GM19452 (cell line): ENCODE measurements around the gene CKB.

Experiments
- ATAC-seq: cut with Tn5 transposase; IDR thresholded peaks from one replicate; pipeline ENCODE4 v1.9.1; 2021; ENCODE audit not compliant: unreplicated experiment

Gene CKB

GRCh38 chr14:103522649-103523574, at the start of gene CKB:
CKB (minus strand) TSS chr14:103522830; CDS start chr14:103522493, 337 bp downstream.
- no peak for ATAC-seq

GRCh38 chr14:103569408-103569807, 46.8 kb upstream of the CKB start:
- ATAC-seq: no peak

GRCh38 chr14:103568952-103569351, 46.3 kb upstream of the CKB start:
- no peak for ATAC-seq

- no peak for ATAC-seq
Observed at GRCh38 chr14:103563844-103564505, 41.3 kb upstream of the CKB start.

- no peak for ATAC-seq
Observed at GRCh38 chr14:103563226-103563620, 40.6 kb upstream of the CKB start.

- ATAC-seq: peak; percentile 77
Observed at GRCh38 chr14:103562429-103563225, 40.0 kb upstream of the CKB start, which contains the start of the genes BAG5 and COA8. BAG5 (minus strand) TSS chr14:103562657; CDS start chr14:103561164, 1,493 bp downstream. COA8 (plus strand) TSS chr14:103562960; CDS start chr14:103563002, 42 bp downstream.

- peak; percentile 37 for ATAC-seq
Observed at GRCh38 chr14:103562179-103562428, 39.5 kb upstream of the CKB start.

- ATAC-seq: peak; percentile 33
Observed at GRCh38 chr14:103561381-103562178, 39.0 kb upstream of the CKB start.

GRCh38 chr14:103560691-103561090, 38.1 kb upstream of the CKB start:
- no peak for ATAC-seq

- no peak for ATAC-seq
Observed at GRCh38 chr14:103559766-103560165, 37.1 kb upstream of the CKB start.

GRCh38 chr14:103558071-103558882, 35.6 kb upstream of the CKB start:
- no peak for ATAC-seq

GRCh38 chr14:103556946-103557758, 34.5 kb upstream of the CKB start:
- no peak for ATAC-seq

GRCh38 chr14:103555559-103556337, 33.1 kb upstream of the CKB start:
- ATAC-seq: no peak

GRCh38 chr14:103552846-103553210, 30.2 kb upstream of the CKB start:
- no peak for ATAC-seq

- ATAC-seq: no peak
Observed at GRCh38 chr14:103552011-103552845, 29.6 kb upstream of the CKB start.

GRCh38 chr14:103551338-103551762, 28.7 kb upstream of the CKB start:
- no peak for ATAC-seq
